CD4-positive, alpha-beta T cell treated with Interleukin-21 for 1 hour (primary cell): ENCODE results near the gene ENAM.

Experiments
- DNase-seq: peaks from one replicate; pipeline ENCODE4 v3.0.0-alpha.2; 2020

ENAM gene

GRCh38 chr4:70628444-70628843 lies at the start of gene ENAM:
ENAM (plus strand) TSS chr4:70628744; CDS start chr4:70629501, 757 bp downstream.
- no peak for DNase-seq

GRCh38 chr4:70581980-70582379 lies 46.6 kb upstream of the ENAM start:
- no peak for DNase-seq

- no peak for DNase-seq
These were observed 44.4 kb upstream of the ENAM start for GRCh38 chr4:70583952-70584834.

- DNase-seq: no peak
These were observed 41.7 kb upstream of the ENAM start for GRCh38 chr4:70586841-70587240.

GRCh38 chr4:70589785-70590184 lies 38.8 kb upstream of the ENAM start:
- DNase-seq: no peak

- DNase-seq: no peak
These were observed 36.5 kb upstream of the ENAM start, which contains the start of gene AMBN for GRCh38 chr4:70591955-70592582. AMBN (plus strand) TSS chr4:70592256; CDS start chr4:70592359, 103 bp downstream.

GRCh38 chr4:70594196-70594595 lies 34.3 kb upstream of the ENAM start:
- DNase-seq: no peak

- DNase-seq: no peak
These were observed 28.2 kb upstream of the ENAM start for GRCh38 chr4:70600305-70600704.

GRCh38 chr4:70600977-70601376 lies 27.6 kb upstream of the ENAM start:
- DNase-seq: no peak

- peak; percentile 74 for DNase-seq
These were observed 27.0 kb upstream of the ENAM start for GRCh38 chr4:70601422-70602039.

GRCh38 chr4:70603856-70604255 lies 24.7 kb upstream of the ENAM start:
- DNase-seq: no peak

GRCh38 chr4:70606459-70606858 lies 22.1 kb upstream of the ENAM start:
- no peak for DNase-seq

GRCh38 chr4:70607334-70607853 lies 21.1 kb upstream of the ENAM start:
- DNase-seq: no peak

- DNase-seq: no peak
These were observed 20.2 kb upstream of the ENAM start for GRCh38 chr4:70608324-70608723.

- no peak for DNase-seq
These were observed 15.0 kb upstream of the ENAM start for GRCh38 chr4:70613306-70614183.

GRCh38 chr4:70614184-70614555 lies 14.4 kb upstream of the ENAM start:
- no peak for DNase-seq

- no peak for DNase-seq
These were observed 9.3 kb upstream of the ENAM start for GRCh38 chr4:70619288-70619687.

GRCh38 chr4:70619778-70620177 lies 8.8 kb upstream of the ENAM start:
- no peak for DNase-seq

GRCh38 chr4:70623323-70623722 lies 5.2 kb upstream of the ENAM start:
- no peak for DNase-seq

- DNase-seq: no peak
These were observed 4.2 kb upstream of the ENAM start for GRCh38 chr4:70624226-70624793.

GRCh38 chr4:70627620-70628019 lies 924 bp upstream of the ENAM start:
- DNase-seq: no peak

- no peak for DNase-seq
These were observed 1.0 kb downstream of the ENAM start for GRCh38 chr4:70629469-70630090.
